ENCODE data around the gene RCSD1.

RCSD1 gene

GRCh38 chr1:167618789-167619188 is 11.2 kb upstream of the RCSD1 start:
- peaks cover 16% of the 10 kb centered on the region for H3K4me1 ChIP-seq (ENCODE audit: low read depth, poor library complexity, severe bottlenecking)
- H3K79me2 ChIP-seq (ENCODE audit: insufficient read depth, low read depth) = no peaks in the 10 kb centered on the region
- no peaks in the 10 kb centered on the region for H4K20me1 ChIP-seq (ENCODE audit: insufficient read depth)
- no peaks in the 10 kb centered on the region for H3K36me3 ChIP-seq (ENCODE audit: insufficient read depth)
- H3K27me3 ChIP-seq (ENCODE audit: insufficient read depth, low read depth) = no peaks in the 10 kb centered on the region
- no peak overlapping the region for H3K9ac ChIP-seq
- TF ChIP-seq CTCF (conservative IDR thresholded peaks at IDR 0.05; ENCODE audit: low read depth, low read length) = no peak
- H3K4me2 ChIP-seq = no peak overlapping the region
- no peak overlapping the region for H3K4me3 ChIP-seq (IDR thresholded peaks at IDR 0.05; ENCODE audit: insufficient read depth, low read depth, low read length)
- H2AFZ ChIP-seq (ENCODE audit: low read depth) = no peak overlapping the region
- no peak overlapping the region for H3K27ac ChIP-seq

- H3K4me1 ChIP-seq (ENCODE audit: low read depth, poor library complexity, severe bottlenecking) = peaks cover 16% of the 10 kb centered on the region
- H3K27ac ChIP-seq = no peak overlapping the region
- no peaks in the 10 kb centered on the region for H4K20me1 ChIP-seq (ENCODE audit: insufficient read depth)
- no peak overlapping the region for H2AFZ ChIP-seq (ENCODE audit: low read depth)
- H3K4me2 ChIP-seq = no peak overlapping the region
- H3K36me3 ChIP-seq (ENCODE audit: insufficient read depth) = no peaks in the 10 kb centered on the region
- H3K27me3 ChIP-seq (ENCODE audit: insufficient read depth, low read depth) = no peaks in the 10 kb centered on the region
- no peak overlapping the region for H3K4me3 ChIP-seq (IDR thresholded peaks at IDR 0.05; ENCODE audit: insufficient read depth, low read depth, low read length)
- no peak for TF ChIP-seq CTCF (conservative IDR thresholded peaks at IDR 0.05; ENCODE audit: low read depth, low read length)
- H3K9ac ChIP-seq = no peak overlapping the region
- no peaks in the 10 kb centered on the region for H3K79me2 ChIP-seq (ENCODE audit: insufficient read depth, low read depth)
Observed at GRCh38 chr1:167620002-167620401, 10.0 kb upstream of the RCSD1 start.

- Histone ChIP-seq H3K79me2 (ENCODE audit: insufficient read depth, low read depth) (no peaks in the 10 kb centered on the region), H3K4me2 (no peak overlapping the region), H3K4me1 (ENCODE audit: low read depth, poor library complexity, severe bottlenecking) (peaks cover 20% of the 10 kb centered on the region), H2AFZ (ENCODE audit: low read depth) (no peak overlapping the region), H3K9ac (no peak overlapping the region), H3K4me3 (IDR thresholded peaks at IDR 0.05; ENCODE audit: insufficient read depth, low read depth, low read length) (no peak overlapping the region), H4K20me1 (ENCODE audit: insufficient read depth) (no peaks in the 10 kb centered on the region), H3K36me3 (ENCODE audit: insufficient read depth) (no peaks in the 10 kb centered on the region), H3K27me3 (ENCODE audit: insufficient read depth, low read depth) (no peaks in the 10 kb centered on the region), H3K27ac (no peak overlapping the region)
- no peak for TF ChIP-seq CTCF (conservative IDR thresholded peaks at IDR 0.05; ENCODE audit: low read depth, low read length)
Observed at GRCh38 chr1:167621780-167622313, 8.2 kb upstream of the RCSD1 start.

GRCh38 chr1:167623951-167624350 is 6.1 kb upstream of the RCSD1 start:
- no peaks in the 10 kb centered on the region for H3K27me3 ChIP-seq (ENCODE audit: insufficient read depth, low read depth)
- no peak overlapping the region for H2AFZ ChIP-seq (ENCODE audit: low read depth)
- H3K27ac ChIP-seq = no peak overlapping the region
- no peak for TF ChIP-seq CTCF (conservative IDR thresholded peaks at IDR 0.05; ENCODE audit: low read depth, low read length)
- no peak overlapping the region for H3K4me3 ChIP-seq (IDR thresholded peaks at IDR 0.05; ENCODE audit: insufficient read depth, low read depth, low read length)
- H3K79me2 ChIP-seq (ENCODE audit: insufficient read depth, low read depth) = no peaks in the 10 kb centered on the region
- H3K36me3 ChIP-seq (ENCODE audit: insufficient read depth) = no peaks in the 10 kb centered on the region
- H4K20me1 ChIP-seq (ENCODE audit: insufficient read depth) = no peaks in the 10 kb centered on the region
- H3K4me2 ChIP-seq = no peak overlapping the region
- H3K9ac ChIP-seq = no peak overlapping the region
- H3K4me1 ChIP-seq (ENCODE audit: low read depth, poor library complexity, severe bottlenecking) = peaks cover 27% of the 10 kb centered on the region
